Ishikawa (cell line): Measurements from ENCODE around the gene PNPO.

Source experiments
- CEBPB ChIP-seq: IDR thresholded peaks from 2 replicates; pipeline ENCODE4 v1.6.1; 2012
- CREB1 ChIP-seq: IDR thresholded peaks from 2 replicates; pipeline ENCODE4 v1.6.1; 2012; ENCODE audit warnings: low read depth
- EGR1 ChIP-seq: IDR thresholded peaks from 2 replicates; pipeline ENCODE4 v1.6.1; 2012
- EP300 ChIP-seq: IDR thresholded peaks from 2 replicates; pipeline ENCODE4 v1.6.1; 2012; ENCODE audit warnings: borderline replicate concordance
- FOXM1 ChIP-seq: IDR thresholded peaks from 2 replicates; pipeline ENCODE4 v1.6.1; 2012; ENCODE audit warnings: low read depth, borderline replicate concordance
- MAX ChIP-seq: IDR thresholded peaks from 2 replicates; pipeline ENCODE4 v1.6.1; 2012
- NFIC ChIP-seq: IDR thresholded peaks from 2 replicates; pipeline ENCODE4 v1.6.1; 2012
- RAD21 ChIP-seq: IDR thresholded peaks from 2 replicates; pipeline ENCODE4 v1.6.1; 2012; ENCODE audit warnings: low read depth
- REST ChIP-seq: IDR thresholded peaks from 2 replicates; pipeline ENCODE4 v1.6.1; 2012; ENCODE audit warnings: low read depth, mild to moderate bottlenecking
- TAF1 ChIP-seq: IDR thresholded peaks from 2 replicates; pipeline ENCODE4 v1.6.1; 2012; ENCODE audit warnings: low read depth, mild to moderate bottlenecking
- TCF12 ChIP-seq: IDR thresholded peaks from 2 replicates; pipeline ENCODE4 v1.6.1; 2012; ENCODE audit warnings: low read depth
- TEAD4 ChIP-seq: IDR thresholded peaks from 2 replicates; pipeline ENCODE4 v1.6.1; 2012
- USF1 ChIP-seq: IDR thresholded peaks from 2 replicates; pipeline ENCODE4 v1.6.1; 2012
- YY1 ChIP-seq: IDR thresholded peaks from 2 replicates; pipeline ENCODE4 v1.6.1; 2012; ENCODE audit warnings: low read depth
- ZBTB7A ChIP-seq: IDR thresholded peaks from 2 replicates; pipeline ENCODE4 v1.6.1; 2012; ENCODE audit warnings: low read depth

PNPO gene

GRCh38 chr17:47925678-47925988, 15.7 kb upstream of the PNPO start:
- TF ChIP-seq TEAD4 (no peak), NFIC (no peak), RAD21 (no peak), EP300 (no peak), TCF12 (no peak)

GRCh38 chr17:47927821-47928400, 13.5 kb upstream of the PNPO start:
- TF ChIP-seq CEBPB = no peak
- TF ChIP-seq RAD21 = no peak
- TF ChIP-seq EGR1 = no peak
- no peak for TF ChIP-seq MAX
- no peak for TF ChIP-seq YY1
- no peak for TF ChIP-seq TAF1
- TF ChIP-seq NFIC = no peak
- TF ChIP-seq EP300 = no peak
- TF ChIP-seq USF1 = no peak
- no peak for TF ChIP-seq TCF12
- no peak for TF ChIP-seq CREB1
- TF ChIP-seq ZBTB7A = no peak
- no peak for TF ChIP-seq FOXM1

- TF ChIP-seq FOXM1 = no peak
- TF ChIP-seq TEAD4 = no peak
- no peak for TF ChIP-seq EP300
- no peak for TF ChIP-seq REST
- TF ChIP-seq CEBPB = no peak
- no peak for TF ChIP-seq TCF12
- no peak for TF ChIP-seq USF1
- TF ChIP-seq ZBTB7A = no peak
- no peak for TF ChIP-seq CREB1
- no peak for TF ChIP-seq NFIC
- TF ChIP-seq EGR1 = no peak
- TF ChIP-seq RAD21 = no peak
- TF ChIP-seq TAF1 = no peak
- TF ChIP-seq MAX = no peak
Measured at GRCh38 chr17:47928415-47928814, 13.0 kb upstream of the PNPO start.

- TF ChIP-seq REST (no peak), TEAD4 (no peak), EGR1 (no peak), ZBTB7A (no peak), FOXM1 (no peak), YY1 (no peak)
Measured at GRCh38 chr17:47929218-47930000, 12.0 kb upstream of the PNPO start.

- TF ChIP-seq NFIC = no peak
- TF ChIP-seq EGR1 = no peak
- TF ChIP-seq RAD21 = no peak
- no peak for TF ChIP-seq TEAD4
- no peak for TF ChIP-seq ZBTB7A
- TF ChIP-seq MAX = no peak
- TF ChIP-seq TCF12 = no peak
- TF ChIP-seq CEBPB = no peak
- no peak for TF ChIP-seq TAF1
- no peak for TF ChIP-seq YY1
- no peak for TF ChIP-seq USF1
- no peak for TF ChIP-seq EP300
- TF ChIP-seq REST = no peak
- no peak for TF ChIP-seq CREB1
- TF ChIP-seq FOXM1 = no peak
Measured at GRCh38 chr17:47931848-47932247, 9.5 kb upstream of the PNPO start.
